GM19452 (cell line): ENCODE measurements around the gene OTUD4.

Experiments
- ATAC-seq: cut with Tn5 transposase; IDR thresholded peaks from one replicate; pipeline ENCODE4 v1.9.1; 2021; ENCODE audit not compliant: unreplicated experiment

OTUD4 gene

DNA sequence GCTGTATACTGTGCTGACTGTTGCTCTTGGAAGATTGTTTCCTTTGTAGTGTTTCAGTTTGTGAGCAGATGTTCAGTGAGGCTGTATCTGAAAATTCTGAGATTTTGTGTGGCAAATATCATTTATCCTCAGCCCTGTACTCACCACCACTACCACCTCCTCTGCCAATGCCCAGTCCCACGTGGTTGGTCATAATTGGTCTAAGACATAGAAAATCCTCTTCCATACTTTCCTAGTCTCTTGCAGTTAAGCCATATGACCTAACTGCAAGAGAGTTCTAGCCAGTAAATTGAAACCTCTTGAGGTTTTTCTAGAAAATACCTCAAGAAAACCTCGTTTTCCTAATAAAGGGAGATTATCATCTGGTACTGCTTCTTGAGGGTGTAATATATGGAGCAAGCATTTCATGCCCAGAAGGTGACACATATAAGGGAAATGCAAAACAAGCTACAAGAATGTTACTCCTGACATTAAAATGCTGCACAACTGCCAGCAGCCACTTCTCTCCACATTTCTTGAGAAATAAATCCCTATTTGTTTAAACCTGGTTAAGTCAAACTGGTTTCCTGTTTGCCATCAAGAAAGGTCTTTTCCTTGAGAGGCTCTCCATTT is 49.5 kb downstream of the OTUD4 start:
- no peak for ATAC-seq

DNA sequence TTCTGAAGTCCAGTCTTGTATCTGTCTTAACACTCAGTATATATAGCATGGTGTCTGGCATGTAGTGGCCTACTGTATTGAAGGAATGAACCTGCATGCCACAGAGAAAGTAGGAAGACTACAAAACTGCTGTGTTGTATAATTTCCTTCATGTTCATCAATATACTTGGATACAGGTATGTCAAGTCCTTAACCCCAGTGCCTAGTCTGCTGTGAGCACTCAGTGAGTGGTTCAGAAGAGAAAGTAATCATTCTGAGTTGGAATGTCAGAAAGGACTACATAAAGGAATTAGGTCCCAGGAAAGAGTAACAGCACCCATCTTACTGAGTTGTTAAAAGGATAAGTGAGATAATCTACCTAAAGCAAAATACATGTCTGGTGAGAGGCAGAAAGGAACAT is 50.3 kb downstream of the OTUD4 start:
- no peak for ATAC-seq

DNA sequence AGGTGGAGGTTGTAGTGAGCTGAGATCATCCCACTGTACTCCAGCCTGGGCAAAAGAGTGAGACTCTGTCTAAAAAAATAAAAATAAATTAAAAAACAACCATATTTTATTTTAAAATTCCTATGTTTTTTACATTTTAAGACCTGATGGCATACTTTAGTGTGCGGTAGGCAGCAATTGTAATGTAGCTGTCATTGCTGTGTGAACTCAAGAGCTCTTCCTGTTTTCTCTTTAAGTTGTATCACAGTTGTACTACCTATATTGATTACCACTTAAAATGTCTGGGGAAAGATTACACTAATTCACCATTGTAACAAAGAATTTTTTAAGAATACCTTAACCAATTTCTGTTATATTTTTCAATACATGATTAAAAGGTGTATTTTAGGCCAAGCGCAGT is 55.0 kb downstream of the OTUD4 start:
- no peak for ATAC-seq

DNA sequence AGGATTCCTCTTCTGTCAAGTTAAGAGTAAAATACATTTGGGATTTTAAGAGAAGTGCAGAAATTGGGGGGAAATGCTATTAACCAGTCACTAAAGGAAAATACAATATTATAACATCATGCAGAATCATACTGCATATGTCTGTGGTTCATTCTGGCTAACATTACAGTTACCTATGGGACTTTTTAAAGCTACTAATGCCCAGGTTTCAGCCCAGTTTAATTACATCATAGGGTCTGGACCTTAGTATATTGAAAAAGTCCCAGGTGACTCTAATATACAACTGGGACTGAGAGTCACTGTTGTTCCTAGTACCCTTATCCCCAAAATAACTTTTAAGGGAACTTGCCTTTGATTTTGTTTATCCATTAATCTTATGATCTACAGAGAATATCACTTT is 72.3 kb downstream of the OTUD4 start:
- ATAC-seq = no peak

DNA sequence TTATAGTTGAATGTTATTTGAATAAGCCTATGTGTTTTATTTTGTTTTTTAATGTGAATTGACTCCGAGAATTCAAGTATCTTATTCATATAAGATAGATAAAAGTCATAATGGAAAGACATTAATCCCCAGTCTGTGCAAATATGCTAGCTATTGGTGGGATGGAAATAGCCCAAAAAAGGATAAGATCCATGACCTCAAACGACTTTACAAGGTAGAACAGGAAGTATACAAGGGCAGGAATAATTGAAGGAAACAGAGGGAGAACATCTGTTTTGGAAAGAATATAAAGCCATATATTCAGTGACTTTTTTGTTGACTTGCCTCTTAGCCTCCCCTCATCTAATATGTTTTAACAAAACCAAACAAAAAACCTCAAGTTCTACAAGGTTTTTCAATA is 73.3 kb downstream of the OTUD4 start:
- no peak for ATAC-seq

DNA sequence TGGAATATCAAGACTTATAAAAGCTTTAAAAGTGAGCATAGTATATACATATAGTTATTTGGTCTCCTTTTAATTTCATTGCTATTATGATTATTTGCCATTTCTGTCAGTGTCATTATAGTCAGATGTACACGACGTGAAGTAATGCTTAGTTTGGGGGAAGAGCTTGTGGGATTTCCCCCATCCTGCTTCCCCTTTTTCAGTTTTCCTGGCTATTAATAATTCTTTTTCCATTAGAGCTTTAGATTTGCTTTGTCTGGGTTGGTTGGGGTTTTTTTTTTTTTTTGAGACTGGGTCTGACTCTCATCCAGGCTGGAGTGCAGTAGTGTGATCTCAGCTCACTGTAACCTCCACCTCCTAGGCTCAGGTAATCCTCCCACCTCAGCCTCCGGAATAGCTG is 76.9 kb downstream of the OTUD4 start:
- no peak for ATAC-seq

DNA sequence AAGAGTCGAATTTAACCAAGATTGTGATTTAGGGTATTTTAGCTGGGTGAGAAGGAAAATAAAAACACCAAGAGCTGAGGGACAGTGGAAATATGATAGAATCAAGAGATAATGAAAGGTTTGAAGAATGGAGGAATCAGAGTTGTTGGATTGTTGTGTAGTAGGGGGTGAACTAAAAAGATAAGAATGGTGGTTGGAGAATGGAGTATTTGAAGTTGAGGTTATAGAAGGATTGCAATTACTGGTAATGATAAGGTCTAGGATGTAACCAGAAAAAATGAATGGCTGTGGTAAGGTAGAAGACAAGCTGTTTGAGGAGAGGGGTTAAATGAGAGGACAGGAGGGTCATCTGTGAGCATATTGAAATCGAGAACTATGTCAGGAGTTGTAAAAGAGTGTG is 77.8 kb downstream of the OTUD4 start:
- no peak for ATAC-seq

DNA sequence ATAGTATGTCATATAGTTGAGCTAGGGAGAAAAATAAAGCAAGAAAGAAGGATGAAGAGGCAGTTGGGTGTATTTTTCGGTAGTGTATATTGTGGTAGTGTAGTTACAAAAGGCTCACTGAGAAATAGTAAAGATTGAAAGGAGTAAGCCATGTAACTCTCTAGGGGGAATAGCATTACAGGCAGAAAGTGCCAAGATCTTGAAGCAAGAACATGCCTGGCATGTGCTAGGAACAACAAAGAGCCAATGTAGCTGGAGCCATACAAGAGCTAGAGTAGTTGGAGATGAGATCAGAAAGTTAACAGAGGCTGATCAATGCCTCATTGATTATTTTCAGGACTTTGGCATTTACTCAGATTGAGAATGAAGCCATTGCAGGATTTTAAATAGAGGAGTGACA is 79.3 kb downstream of the OTUD4 start:
- no peak for ATAC-seq

DNA sequence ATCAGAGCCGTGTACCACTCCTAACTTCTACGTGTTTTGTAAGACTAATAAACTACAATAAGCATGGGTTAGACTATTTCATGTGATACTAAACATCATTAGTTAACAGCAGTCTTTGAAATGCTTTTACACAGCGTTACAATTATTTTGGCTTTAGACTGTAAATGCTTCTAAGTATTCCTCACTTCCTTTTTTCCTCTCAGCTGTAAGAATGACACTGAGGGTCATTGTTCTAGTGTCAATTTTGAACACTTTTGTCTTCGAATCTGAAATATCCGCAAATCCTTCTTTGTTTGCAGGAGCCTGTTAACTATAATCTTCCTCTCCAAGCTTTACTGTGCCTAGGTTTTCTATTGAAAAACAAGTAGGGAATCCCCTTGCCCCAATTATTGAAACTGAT is 80.7 kb downstream of the OTUD4 start:
- no peak for ATAC-seq

DNA sequence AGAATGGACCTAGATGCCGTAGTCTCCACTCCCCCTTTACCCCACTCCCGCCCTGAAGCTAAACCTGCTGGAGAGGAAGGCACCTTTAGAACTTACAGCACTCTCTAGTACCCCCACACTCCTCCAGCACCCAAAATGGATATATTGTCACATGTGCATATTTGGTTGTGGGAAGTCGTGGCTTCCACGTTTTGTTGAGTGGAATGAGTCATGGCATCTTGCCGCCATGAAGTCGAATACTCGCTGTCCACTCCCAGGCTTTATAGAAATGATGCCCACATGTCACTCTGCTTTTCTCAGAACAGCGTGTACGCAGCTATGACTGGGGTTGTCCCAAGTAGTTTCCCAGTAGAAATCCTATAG is 81.7 kb downstream of the OTUD4 start:
- ATAC-seq = peak; percentile 18

DNA sequence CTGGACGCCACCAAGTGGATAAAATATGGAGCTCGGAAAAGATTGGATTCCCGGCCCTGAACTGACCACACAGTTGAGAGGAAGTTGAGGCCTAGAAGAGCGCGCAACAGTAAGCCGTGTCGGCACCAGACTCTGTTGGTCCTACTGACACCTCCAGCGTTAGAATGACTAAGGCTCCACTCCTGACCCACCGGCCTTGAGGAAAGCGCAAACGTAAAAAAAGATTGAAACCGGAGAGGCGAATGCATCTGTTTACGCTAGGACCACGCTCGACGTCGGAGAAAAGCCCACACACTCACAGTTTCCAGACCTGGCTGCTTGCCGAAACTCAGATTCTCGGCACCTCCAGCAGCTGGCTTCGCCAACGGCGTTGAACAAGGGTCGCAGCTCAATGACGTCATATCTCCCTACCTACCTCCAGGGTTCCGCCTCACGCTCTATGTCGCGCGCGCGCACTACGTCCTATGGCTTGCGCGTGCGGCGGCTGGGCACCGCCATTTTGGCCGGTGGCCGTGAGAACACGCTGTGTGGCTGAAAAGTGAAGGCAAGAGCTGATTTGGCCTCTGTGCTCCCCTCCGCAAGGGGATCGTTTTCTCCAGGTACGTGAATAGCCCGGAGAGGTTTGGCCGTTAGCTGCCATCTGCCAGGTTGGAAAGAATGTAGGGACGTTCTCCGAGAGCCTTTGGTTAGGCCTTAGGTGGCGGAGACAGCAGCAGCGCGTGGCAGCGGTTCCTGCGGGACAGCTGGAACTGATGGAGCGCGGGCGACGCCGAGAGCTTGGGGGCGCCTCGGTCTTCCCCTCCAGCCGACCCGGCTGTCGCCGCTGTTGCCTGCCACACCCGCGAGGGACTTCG is 82.3 kb downstream of the OTUD4 start, which contains the start of the genes ABCE1 and ANAPC10:
ABCE1 (plus strand) TSS at position 491 of the 854 bp plus-strand sequence. CDS start 6,102 bp downstream, outside the sequence.
ANAPC10 (minus strand) TSS at position 376 of the 854 bp plus-strand sequence. CDS start 2,097 bp downstream, outside the sequence.
- ATAC-seq = peak; percentile 86

DNA sequence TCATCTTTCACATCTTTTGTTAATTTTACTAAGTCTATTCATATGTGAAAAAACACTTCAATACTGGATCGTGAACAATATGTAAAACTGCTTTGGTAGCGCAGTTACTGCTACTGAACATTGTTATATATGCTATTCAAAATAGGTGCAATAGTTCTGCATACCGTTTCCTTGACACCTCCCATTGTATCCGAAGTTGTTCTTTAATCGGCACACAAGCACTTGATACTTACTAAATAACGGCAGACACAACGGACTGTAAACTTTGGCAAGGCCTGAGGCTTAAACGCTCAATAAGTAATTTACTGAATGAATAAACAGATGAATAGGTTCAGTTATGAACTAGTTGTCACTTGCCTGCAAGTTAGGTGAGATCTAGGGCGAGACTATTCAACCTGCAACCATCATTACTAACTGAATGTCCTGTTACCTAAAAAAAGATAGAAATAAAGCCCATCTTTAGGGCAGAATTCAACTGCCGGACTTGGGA is 83.0 kb downstream of the OTUD4 start:
- peak; percentile 2 for ATAC-seq

DNA sequence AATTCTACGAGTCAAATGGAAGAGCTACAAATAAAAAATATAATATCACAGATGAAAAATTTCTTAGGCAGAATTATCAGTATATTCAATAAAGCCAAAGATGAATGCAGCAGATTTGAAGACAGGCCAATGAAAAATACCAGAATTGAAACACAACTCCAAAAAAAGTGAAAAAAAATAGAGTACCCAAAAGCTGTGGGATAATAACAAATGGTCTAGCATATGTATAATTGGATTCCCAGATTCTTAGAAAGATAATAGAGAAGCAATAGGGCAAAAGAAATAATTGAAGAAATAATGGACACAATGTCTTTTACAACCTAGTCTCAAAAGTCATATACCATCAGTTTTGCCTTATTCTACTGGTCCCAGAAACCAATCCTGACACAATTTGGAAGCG is 86.8 kb downstream of the OTUD4 start:
- ATAC-seq = no peak

DNA sequence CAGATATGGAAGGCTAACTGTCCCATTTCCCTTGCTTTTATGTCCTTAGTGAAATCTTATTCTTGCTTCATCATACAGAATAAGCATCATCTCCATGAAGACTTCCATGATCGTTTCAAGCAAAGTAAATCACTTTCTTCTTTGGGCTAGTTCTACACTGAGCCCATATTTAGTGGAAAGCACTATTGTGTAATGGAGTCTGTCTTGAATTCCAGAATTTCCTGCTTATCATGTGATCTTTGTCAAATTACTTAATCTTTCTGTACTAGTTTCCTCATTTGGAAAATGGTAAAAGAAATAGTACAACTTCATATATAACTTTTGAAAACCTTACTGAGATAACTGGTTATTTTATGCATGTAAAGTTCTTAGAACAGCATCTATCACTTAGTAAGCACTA is 90.0 kb downstream of the OTUD4 start:
- no peak for ATAC-seq

DNA sequence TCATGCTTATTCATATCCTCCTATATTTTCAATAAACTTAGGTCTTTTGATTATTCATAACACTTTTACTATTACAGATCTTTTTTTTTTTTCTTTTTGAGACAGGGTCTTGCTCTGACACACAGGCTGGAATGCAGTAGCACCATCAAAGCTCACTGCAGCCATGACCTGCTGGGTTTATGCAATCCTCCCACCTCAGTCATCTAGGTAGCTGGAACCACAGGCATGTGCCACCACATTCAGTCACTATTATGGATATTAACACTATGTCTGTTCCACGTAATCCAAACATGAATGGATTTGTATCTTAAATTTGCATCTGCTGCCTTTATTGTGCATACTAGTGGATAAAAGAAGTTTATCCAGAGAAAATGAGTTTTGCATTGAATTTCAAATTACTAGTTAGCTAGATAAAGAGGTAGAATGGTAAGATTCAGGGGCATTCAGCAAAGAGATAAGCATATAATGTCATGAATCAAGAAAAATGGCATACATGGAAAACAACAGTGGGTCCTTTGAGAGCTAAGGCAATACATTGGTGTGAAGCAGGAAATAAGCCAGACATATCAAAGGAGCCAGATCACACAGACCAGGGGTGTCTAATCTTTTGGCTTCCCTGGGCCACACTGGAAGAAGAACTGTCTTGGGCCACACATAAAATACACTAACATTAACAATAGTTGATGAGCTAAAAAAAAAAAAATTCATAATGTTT is 96.3 kb downstream of the OTUD4 start:
- ATAC-seq = no peak
